Astrocyte (in vitro differentiated cells and primary cell): Measurements from ENCODE around the gene MTHFD1.

ENCODE experiments used
- CTCF ChIP-seq: IDR thresholded peaks from 2 replicates; pipeline ENCODE4 v1.5.1; 2011; ENCODE audit warnings: low read depth, mild to moderate bottlenecking, inconsistent platforms, low read length, moderate library complexity; ENCODE audit not compliant: insufficient read depth
- EZH2 ChIP-seq: IDR thresholded peaks from 2 replicates; pipeline ENCODE4 v1.6.1; 2012; ENCODE audit warnings: mild to moderate bottlenecking, low read length, inconsistent platforms; ENCODE audit not compliant: insufficient read depth

- TF ChIP-seq EZH2 (no peak), CTCF (no peak)
These were observed 75.7 kb downstream of the MTHFD1 start for GRCh38 chr14:64463873-64464272.
